ENCODE results near the gene OR6K3.

DNA sequence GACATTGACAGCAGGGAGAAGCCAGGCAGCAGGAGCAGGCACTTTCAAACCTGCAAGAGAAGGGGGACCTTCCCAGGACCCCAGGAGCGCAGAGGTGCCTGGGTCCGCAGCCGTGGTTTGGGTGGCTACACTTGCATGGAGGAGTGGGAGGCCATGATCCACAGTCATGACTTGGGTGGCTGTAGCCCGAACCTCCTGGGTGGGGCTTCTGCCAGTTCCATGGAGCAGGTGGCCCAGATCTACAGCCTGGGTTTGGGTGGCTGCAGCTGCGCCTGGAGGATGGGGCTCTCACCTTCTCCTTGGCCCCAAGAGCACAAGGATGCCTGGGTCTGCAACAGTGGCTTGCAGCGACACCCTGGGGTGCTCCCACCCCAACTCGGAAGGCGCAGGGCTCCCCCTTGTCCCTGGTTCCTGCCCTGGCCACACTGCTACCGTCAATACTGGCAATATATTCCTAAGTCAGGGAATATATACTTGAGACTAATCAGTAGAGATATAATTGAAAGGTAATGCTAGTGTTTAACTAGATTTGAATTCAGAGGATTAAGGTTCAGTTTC is 31.7 kb upstream of the OR6K3 start:
- TF ChIP-seq, protein P1, sequence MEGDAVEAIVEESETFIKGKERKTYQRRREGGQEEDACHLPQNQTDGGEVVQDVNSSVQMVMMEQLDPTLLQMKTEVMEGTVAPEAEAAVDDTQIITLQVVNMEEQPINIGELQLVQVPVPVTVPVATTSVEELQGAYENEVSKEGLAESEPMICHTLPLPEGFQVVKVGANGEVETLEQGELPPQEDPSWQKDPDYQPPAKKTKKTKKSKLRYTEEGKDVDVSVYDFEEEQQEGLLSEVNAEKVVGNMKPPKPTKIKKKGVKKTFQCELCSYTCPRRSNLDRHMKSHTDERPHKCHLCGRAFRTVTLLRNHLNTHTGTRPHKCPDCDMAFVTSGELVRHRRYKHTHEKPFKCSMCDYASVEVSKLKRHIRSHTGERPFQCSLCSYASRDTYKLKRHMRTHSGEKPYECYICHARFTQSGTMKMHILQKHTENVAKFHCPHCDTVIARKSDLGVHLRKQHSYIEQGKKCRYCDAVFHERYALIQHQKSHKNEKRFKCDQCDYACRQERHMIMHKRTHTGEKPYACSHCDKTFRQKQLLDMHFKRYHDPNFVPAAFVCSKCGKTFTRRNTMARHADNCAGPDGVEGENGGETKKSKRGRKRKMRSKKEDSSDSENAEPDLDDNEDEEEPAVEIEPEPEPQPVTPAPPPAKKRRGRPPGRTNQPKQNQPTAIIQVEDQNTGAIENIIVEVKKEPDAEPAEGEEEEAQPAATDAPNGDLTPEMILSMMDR (IDR thresholded peaks at IDR 0.05): no peak
- TF ChIP-seq POLR2AphosphoS5 (IDR thresholded peaks at IDR 0.05): no peak
